BJ (cell line): ENCODE measurements around the gene CELA1. TPM values are rescaled to one million over a fixed set of nuclear protein-coding genes. Genes with fewer than 3 reads are reported as not detected.

Experiments used
- CTCF ChIA-PET: fragments of 350-600 bp; formaldehyde crosslinking; extraction: SDS; loops from one replicate; lab custom pipeline; 2021; ENCODE audit warnings: antibody characterized with exemption, inconsistent platforms; lab: Yijun Ruan, JAX
- POLR2A ChIA-PET: fragments of 300-600 bp; sonication (Branson Sonifier 250); formaldehyde crosslinking; extraction: SDS; loops from one replicate; lab custom pipeline; 2021; ENCODE audit warnings: antibody characterized with exemption; lab: Charles Lee
- DNase-seq: peaks from one replicate; pipeline ENCODE4 v3.0.0-alpha.2; 2011; ENCODE audit warnings: low read depth
- H3K27me3 ChIP-seq: 2 replicates; pipeline ENCODE4 v1.6.0; 2011; ENCODE audit warnings: low read length; ENCODE audit not compliant: control insufficient read depth, insufficient read depth
- H3K36me3 ChIP-seq: 2 replicates; pipeline ENCODE4 v1.5.1; 2011; ENCODE audit warnings: low read length; ENCODE audit not compliant: control insufficient read depth, insufficient read depth
- H3K4me3 ChIP-seq: 2 replicates; pipeline ENCODE4 v1.5.1; 2011; ENCODE audit warnings: low read depth, mild to moderate bottlenecking, control low read depth, low read length
- CTCF ChIP-seq: IDR thresholded peaks from 2 replicates; pipeline ENCODE4 v1.5.1; 2011; ENCODE audit warnings: low read depth, mild to moderate bottlenecking, control low read depth, inconsistent platforms, low read length, moderate library complexity; ENCODE audit not compliant: insufficient read depth
- polyA plus RNA-seq: library from polyadenylated mRNA; depleted of rRNA; stranded (reverse); fragments of >200 nt; gene quantifications from 2 replicates; pipeline ENCODE4 v1.2.3, GENCODE V29; 2011

CELA1 gene
- polyA plus RNA-seq, 1 experiment = not detected

DNA sequence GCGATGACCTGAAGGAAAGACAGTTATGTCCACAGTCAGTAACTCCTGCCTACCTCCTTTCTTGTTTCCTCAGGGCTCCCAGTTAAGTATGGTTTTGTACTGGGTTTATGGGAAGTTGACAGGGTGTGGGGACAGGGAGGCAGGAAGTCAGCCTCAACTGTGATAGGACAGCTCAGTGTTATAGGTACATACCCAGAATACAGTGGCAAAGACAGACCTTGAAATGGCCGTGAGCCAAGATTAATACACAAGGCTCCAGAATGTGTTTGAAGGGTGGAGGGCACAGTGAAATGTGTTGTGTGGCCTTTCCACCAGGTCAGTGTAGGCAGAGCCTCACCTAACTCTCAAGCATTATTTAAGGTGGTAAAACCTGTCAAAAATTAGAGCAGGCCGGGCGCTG is 17.9 kb downstream of the CELA1 start:
- Histone ChIP-seq H3K36me3 (no peaks in the 10 kb centered on the region), H3K4me3 (no peak overlapping the region), H3K27me3 (no peaks in the 10 kb centered on the region)
- no peak for TF ChIP-seq CTCF
- no peak for DNase-seq
- POLR2A ChIA-PET = no interaction called here
- CTCF ChIA-PET = interaction anchor here (3.1 kb wide), 1 partner anchor 12 kb away, joined by 15 read pairs; no protein-coding TSS in a partner anchor

GRCh38 chr12:51326698-51327439 is 19.6 kb downstream of the CELA1 start:
- TF ChIP-seq CTCF = no peak
- CTCF ChIA-PET = interaction anchor here (0.6 to 3.1 kb wide), 4 partner anchors 14 to 302 kb away, joined by 3 to 15 read pairs (median 4); no protein-coding TSS in a partner anchor
- POLR2A ChIA-PET = interaction anchor here (0.6 kb wide), 2 partner anchors 12 to 1534 kb away, joined by 3 read pairs; no protein-coding TSS in a partner anchor
- DNase-seq = peak; percentile 26
- no peaks in the 10 kb centered on the region for H3K36me3 ChIP-seq
- H3K27me3 ChIP-seq = no peaks in the 10 kb centered on the region
- no peak overlapping the region for H3K4me3 ChIP-seq

- Histone ChIP-seq H3K27me3 (no peaks in the 10 kb centered on the region), H3K4me3 (no peak overlapping the region), H3K36me3 (no peaks in the 10 kb centered on the region)
- ChIA-PET CTCF (interaction anchor here (1.3 kb wide), 1 partner anchor 16 kb away, joined by 3 read pairs; no protein-coding TSS in a partner anchor), POLR2A (no interaction called here)
- DNase-seq = no peak
- TF ChIP-seq CTCF = no peak
These were observed 21.5 kb downstream of the CELA1 start for GRCh38 chr12:51324953-51325352.

DNA sequence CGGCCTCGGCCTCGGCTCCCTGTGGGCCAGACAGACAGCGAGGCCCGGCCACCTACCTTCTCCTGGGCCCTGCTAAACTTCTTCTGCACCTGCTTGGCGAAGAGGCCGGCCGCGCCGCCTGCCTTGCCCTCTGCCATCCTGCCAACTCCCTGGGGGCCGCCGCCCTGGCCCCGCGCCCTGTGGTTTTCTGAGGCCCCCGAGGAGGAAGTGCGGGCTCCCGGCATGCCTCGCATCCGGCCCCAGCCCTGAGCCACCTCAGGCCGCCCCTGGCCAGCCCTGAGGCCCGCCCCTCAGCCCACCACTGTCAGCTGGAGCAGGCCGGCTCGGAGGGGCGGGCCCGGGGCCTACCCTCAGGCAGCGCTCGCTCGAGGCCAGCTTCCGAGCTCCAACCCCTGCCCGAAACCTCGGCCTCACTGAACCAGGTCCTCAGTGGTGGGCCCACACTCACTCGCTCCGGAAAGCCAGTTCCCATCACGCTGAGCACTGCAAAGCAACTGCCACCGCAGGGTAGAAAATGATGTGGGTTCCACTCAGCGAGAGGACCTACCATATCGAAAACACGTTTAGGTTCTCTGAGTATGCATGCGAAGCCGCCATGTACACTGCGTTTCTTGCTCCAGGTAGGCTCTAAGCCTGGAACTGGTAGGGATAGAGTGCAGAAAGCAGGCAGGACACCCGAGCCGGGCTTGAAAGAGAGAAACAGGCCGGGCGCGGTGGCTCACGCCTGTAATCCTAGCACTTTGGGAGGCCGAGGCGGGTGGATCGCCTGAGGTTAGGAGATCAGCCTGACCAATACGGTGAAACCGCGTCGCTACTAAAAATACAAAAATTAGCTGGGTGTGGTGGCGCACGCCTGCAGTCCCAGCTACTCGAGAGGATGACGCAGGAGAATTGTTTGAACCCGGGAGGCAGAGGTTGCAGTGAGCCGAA is 22.2 kb downstream of the CELA1 start, which contains the start of gene BIN2:
Gene BIN2, minus strand, starts transcription at position 209 of the 930 bp plus-strand sequence. Its CDS starts 72 bp downstream, at position 137.
- DNase-seq = no peak
- TF ChIP-seq CTCF = no peak
- Histone ChIP-seq H3K4me3 (no peak within 1 kb of the TSS), H3K27me3 (no peaks in the 10 kb centered on the region), H3K36me3 (no peaks in the 10 kb centered on the region)
- ChIA-PET CTCF (interaction anchor here (1.3 kb wide), 1 partner anchor 17 kb away, joined by 3 read pairs; no protein-coding TSS in a partner anchor), POLR2A (no interaction called here)
